HG03097 (cell line): ENCODE data around the gene FAM81A.

ENCODE experiments used
- ATAC-seq: cut with Tn5 transposase; IDR thresholded peaks from one replicate; pipeline ENCODE4 v1.9.1; 2021; ENCODE audit not compliant: unreplicated experiment, low FRiP score

The FAM81A gene

GRCh38 chr15:59536553-59536952 is 98.6 kb downstream of the FAM81A start:
- ATAC-seq: no peak

DNA sequence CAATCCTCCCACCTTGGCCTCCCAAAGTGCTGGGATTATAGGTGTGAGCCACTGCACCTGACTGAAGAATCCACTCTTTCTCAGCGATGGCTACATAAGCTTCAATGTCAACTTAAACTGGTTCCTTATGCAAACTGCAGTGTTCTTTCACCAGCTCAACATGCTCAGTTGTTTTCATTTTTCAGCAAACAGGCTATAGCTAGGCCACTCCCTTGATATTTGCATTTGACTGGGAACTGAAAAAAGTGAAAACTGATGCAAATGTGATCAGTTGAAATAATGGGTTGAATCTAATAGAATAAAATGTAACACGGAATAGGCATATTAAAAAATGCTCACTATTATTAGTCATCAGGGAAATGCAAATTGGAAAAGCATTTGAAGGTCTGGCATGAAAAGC is 99.4 kb downstream of the FAM81A start:
- no peak for ATAC-seq

DNA sequence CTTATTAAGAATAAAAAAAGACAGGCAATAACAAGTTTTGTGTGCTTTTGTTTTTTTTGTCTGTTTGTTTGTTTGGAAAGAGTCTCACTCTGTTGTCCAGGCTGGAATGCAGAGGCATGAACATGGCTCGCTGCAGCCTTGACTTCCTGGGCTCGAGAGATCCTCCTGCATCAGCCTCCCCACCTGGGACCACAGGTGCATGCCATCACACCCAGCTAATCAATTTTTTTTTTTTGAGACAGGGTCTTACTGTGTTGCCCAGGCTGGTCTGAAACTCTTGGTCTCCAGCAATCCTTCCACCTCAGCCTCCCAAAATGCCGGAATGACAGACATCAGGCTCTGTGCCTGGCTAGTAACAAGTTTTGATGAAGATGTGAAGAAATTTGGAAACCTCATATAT is 100.5 kb downstream of the FAM81A start:
- no peak for ATAC-seq

DNA sequence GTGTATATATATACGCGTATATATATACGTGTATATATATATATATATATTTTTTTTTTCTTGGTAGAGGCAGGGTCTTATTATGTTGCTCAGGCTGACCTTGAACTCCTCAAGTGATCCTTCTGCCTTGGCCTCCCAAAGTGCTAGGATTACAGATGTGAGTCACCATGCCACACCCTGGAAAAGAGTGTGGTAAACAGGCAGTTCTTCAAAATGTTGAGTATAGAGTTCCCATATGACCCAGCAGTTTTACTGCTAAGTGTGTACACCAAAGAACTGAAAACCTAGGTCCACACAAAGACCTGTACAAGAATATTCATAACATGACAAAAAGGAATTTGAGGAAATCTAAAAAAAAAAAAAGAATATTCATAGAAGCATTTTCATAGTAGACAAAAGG is 101.8 kb downstream of the FAM81A start:
- no peak for ATAC-seq

DNA sequence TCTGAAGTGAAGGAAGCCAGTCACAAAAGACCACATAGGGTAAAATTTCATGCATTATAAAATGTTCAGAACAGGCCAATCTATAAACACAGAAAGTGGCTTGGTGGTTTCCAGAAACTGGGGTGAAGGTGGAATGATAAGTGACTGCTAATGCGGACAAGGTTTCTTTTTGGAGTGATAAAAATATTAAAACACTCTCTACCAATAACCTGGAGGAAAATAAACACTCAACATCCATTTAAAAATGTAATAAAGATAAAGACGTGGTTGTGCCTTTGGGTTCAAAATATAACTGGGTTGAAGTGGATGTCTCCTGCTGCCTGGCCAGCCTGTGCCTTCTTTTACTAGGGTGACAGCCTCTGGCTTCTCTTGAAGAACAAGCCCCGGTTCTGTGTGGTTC is 102.7 kb downstream of the FAM81A start:
- ATAC-seq: no peak

GRCh38 chr15:59541750-59542149 is 103.8 kb downstream of the FAM81A start:
- ATAC-seq: no peak

- ATAC-seq: peak; percentile 66
Measured at GRCh38 chr15:59543721-59544547, 105.9 kb downstream of the FAM81A start.

- no peak for ATAC-seq
Measured at GRCh38 chr15:59545573-59545972, 107.6 kb downstream of the FAM81A start.

- ATAC-seq: no peak
Measured at GRCh38 chr15:59548501-59549226, 110.7 kb downstream of the FAM81A start.

- no peak for ATAC-seq
Measured at GRCh38 chr15:59549301-59550185, 111.6 kb downstream of the FAM81A start.

DNA sequence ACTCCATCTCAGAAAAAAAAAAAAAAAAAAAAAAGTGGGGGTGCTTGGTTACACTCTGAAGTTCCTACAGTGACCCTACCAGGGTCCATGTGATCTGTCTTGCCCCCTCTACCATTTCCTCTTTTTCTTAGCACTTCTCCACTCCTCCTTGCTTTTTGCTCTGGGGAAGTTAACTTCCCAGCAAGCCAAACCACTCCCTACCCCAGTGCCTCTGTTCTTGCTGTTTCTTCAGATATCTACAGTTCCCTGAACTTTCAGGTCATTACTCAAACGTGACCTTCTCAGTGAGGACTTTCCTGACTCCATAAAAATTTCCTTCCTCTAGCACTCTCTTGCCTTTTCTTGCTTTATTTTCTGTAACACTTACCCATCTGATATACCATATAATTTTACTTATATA is 112.5 kb downstream of the FAM81A start:
- no peak for ATAC-seq

DNA sequence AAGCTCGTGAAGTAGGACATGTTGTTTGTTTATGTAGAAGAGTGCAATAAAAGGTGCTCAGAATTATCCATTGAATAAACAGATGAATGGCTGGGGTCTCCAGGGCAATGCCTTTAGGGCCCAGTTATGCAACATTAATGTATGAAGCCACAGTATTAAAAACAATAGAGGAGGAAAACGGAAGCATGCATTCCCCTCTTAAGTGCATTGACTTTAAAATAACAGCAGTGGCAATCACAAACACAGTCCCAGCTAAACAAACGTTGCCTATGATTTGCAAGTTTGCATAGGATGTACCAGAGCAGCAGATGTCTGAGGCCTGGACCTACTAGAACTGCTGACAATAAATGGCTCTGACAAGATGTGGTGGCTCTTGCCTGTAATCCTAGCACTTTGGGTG is 113.0 kb downstream of the FAM81A start:
- ATAC-seq: no peak

GRCh38 chr15:59553879-59554735 is 116.1 kb downstream of the FAM81A start:
- ATAC-seq: no peak

DNA sequence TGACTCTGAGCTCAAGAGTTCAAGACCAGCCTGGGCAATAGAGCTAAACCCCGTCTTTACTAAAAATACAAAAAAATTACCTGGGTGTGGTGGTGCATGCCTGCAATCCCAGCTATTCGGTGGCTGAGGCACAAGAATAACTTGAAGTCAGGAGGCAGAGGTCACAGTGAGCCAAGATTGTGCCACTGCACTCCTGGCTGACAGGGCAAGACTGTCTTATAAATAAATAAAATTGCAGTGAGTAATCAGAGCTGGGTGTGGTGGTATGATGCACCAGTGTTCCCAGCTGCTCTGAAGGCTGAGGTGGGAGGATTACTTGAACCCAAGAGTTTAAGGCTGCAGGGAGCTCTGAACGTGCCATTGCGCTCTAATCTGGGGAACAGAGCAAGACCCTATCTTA is 117.7 kb downstream of the FAM81A start:
- ATAC-seq: no peak

DNA sequence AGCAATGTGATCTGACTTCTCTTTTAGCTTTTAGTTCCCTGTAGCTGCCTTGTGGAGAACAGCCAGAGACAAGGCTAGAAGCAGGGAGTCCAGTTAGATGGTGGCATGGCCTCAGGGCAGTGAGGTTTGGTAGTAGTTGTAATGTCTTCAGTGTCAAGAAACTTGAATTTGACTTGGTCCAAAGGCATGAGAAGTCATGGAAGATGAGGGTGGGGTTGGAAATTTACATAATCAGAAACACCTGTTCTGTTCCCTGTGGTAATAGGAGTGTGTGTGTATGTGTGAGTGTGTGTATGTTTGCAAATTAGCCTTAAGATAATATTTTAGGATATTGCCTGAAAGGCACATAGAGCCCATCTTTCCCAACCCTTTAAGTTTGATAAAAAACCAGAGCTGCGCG is 118.4 kb downstream of the FAM81A start:
- ATAC-seq: no peak

- ATAC-seq: no peak
Measured at GRCh38 chr15:59557581-59557980, 119.6 kb downstream of the FAM81A start.

GRCh38 chr15:59558851-59559250 is 120.9 kb downstream of the FAM81A start:
- no peak for ATAC-seq

DNA sequence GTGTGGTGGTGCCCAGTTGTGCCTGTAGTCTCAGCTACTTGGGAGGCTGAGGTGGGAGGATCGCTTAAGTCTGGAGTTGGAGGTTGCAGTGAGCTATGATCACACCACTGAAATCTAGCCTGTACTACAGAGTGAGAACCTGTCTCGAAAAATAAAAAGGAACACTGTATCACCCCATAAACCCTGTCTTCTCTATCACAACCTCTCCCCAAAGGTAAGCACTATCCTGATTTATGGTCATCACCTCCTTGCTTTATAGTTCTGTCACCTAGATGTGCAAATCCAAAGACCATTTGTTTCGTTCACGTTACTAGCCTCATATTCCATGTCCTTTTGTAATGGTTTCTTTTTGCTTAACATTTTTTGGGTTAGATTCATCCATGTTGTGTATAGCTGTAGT is 123.6 kb downstream of the FAM81A start:
- ATAC-seq: no peak

DNA sequence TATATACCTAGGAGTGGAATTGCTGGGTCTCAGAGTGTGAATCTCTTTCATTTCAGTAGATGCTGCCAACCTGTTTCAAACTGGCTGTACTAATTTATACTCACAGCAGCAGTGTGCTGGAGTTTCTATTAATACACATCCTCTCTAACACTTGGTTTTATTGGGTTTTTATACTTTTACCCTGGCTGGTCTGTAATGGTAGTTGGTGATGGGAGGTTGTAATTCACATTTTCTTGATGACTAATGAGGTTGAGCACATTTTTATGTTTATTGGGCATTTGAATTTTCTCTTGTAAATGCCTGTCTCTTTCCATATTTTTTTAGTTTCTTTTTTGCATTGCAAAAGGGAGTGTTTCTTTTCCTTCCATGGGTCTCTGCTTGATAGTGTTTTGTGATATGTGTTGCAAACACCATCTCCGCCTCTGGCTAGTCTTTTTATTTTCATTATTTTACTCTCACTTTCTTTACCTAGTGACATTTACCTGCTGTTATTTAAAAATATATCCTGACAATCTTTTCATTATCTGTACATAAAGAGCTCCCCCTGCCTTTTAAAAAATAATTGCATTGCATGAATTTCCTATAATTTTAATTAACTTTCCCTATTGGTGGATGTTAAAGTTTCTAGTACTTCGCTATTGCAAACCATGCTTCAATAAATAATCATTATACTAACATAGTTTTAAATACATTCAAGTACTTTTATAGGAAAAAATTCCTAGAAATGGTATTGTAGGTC is 124.6 kb downstream of the FAM81A start:
- ATAC-seq: no peak

DNA sequence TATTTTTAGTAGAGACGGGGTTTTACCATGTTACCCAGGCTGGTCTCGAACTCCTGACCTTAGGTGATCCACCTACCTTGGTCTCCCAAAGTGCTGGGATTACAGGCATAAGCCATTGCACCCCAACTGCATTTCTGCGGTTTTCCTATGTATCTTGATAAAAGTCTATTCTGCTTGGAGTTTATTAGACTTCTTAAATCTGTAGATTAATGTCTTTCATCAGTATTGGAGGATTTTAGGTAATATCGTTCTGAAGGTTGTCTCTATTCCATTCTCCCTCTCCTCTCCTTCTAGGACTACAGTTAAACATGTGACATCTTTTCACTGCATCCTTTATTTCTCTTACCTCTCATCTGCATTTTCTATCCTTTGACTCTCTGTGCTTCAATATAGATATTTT is 127.3 kb downstream of the FAM81A start:
- ATAC-seq: no peak
